Stomach (tissue), 9 donors: Measurements from ENCODE around the gene ZNF507. TPM values are rescaled to one million over a fixed set of nuclear protein-coding genes. Genes with fewer than 3 reads are reported as not detected.
A peak's percentile ranks its signal among the peaks of the same experiment; 100 is the strongest.

Source experiments
- DNase-seq, 2 donors: peaks; one replicate each; pipeline versions ENCODE4 v3.0.0 to v3.0.0-alpha.2; 2013 to 2019
- H3K27ac ChIP-seq, 5 donors: fragments of 200-600 bp in 4 of 5; sonication (generic) in 4 of 5; one replicate each; pipeline ENCODE4 v1.5.1; 2013 to 2019; ENCODE audit warnings: mild to moderate bottlenecking in 1 of 5, moderate library complexity in 1 of 5
- H3K27me3 ChIP-seq, 3 donors: fragments of 200-600 bp; sonication (generic); one replicate each; pipeline ENCODE4 v1.5.1; 2017 to 2019; ENCODE audit warnings: mixed run types in 1 of 3
- H3K36me3 ChIP-seq, 4 donors: fragments of 200-600 bp; sonication (generic); 1 replicate in 3 of 4; 2 replicates in 1 of 4; pipeline ENCODE4 v1.5.1; 2016 to 2019
- H3K4me1 ChIP-seq, 4 donors: fragments of 200-600 bp; sonication (generic); one replicate each; pipeline ENCODE4 v1.5.1; 2016 to 2019
- H3K4me3 ChIP-seq, 4 donors: fragments of 200-600 bp; sonication (generic) in 3 of 4; one replicate each; pipeline ENCODE4 v1.5.1; 2016 to 2019; ENCODE audit warnings: mild to moderate bottlenecking in 1 of 4
- H3K9me3 ChIP-seq, 4 donors: fragments of 200-600 bp; sonication (generic); one replicate each; pipeline ENCODE4 v1.5.1; 2016 to 2019
- EP300 ChIP-seq: sonication (generic); formaldehyde crosslinking; IDR thresholded peaks from one replicate; pipeline ENCODE4 v1.6.1; 2017; ENCODE audit warnings: antibody characterized with exemption
- POLR2A ChIP-seq, 4 donors: fragments of 450-650 bp; IDR thresholded peaks; one replicate each; pipeline ENCODE4 v1.6.1; 2016; ENCODE audit warnings: antibody characterized with exemption in 4 of 4, control low read depth in 2 of 4, mild to moderate bottlenecking in 1 of 4, moderate library complexity in 1 of 4
- POLR2AphosphoS5 ChIP-seq, 3 donors: sonication (generic); formaldehyde crosslinking; IDR thresholded peaks; one replicate each; pipeline ENCODE4 v1.6.1; 2016; ENCODE audit warnings: antibody characterized with exemption in 3 of 3
- WGBS, 5 donors: extraction: QIAGEN DNeasy Blood & Tissue Kit in 3 of 5; methylation state at CpG; one replicate each; pipeline versions ENCODE4 v1.1.5 to v1.1.7; 2013 to 2018; 5-methylcytosine and 5-hydroxymethylcytosine counted together
- intact Hi-C: fragments of 100-400 bp; cut with DNase I; formaldehyde crosslinking; loops from one replicate; pipeline ENCODE4 v1.15.1; 2023; ENCODE audit warnings: low total_unique reads
- polyA plus RNA-seq, 3 donors: library from polyadenylated mRNA; stranded (reverse); fragments of 200-250 nt; gene quantifications; one replicate each; pipeline ENCODE4 v1.2.3, GENCODE V29; 2013
- total RNA-seq, 5 donors: library from RNA; depleted of rRNA; stranded (reverse); fragments of >200 nt; gene quantifications; one replicate each; pipeline versions ENCODE4 v1.1.0 to v1.2.3, GENCODE V29; 2014 to 2016
- TF ChIP-seq, protein P1 (sequence below), 7 experiments: fragments of 450-650 bp in 4 of 7; fragments of 200-600 bp in 3 of 7; sonication (generic) in 3 of 7; IDR thresholded peaks; one replicate each; pipeline ENCODE4 v1.5.1; 2016 to 2019; ENCODE audit warnings: antibody characterized with exemption in 7 of 7, control low read depth in 2 of 7, mild to moderate bottlenecking in 1 of 7
- donor health status: healthy with polysubstance abuse.
- donor health status: Bipolar disorder and iron deficiency.
- donor health status: healthy.

Gene ZNF507
- total and polyA plus RNA-seq, 8 donors = 2.8 to 76.5 (median 16.9) TPM

DNA sequence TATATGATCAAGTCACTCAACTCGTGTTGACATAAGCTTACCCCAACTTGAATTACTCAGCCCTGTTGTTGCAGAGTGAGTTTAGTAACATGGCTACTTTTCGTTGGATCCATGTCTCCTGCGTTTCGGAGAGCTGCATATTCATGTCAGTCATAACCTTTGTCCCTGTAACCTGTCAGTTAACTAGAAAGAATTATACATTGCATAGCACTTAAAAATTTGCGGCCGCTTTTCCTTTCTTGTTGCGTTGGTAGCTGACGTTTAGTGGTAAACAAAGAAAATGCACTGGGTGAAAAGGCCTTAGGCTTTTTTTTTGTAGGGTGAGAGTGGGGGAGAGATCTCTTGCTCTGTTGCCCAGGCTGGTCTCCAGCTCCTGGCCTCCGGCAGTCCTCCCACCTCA, 14.2 kb downstream of the ZNF507 start:
- H3K4me3 ChIP-seq = no peak overlapping the region
- H3K36me3 ChIP-seq = peaks cover 23 to 89% (median 73%) of the 10 kb centered on the region in 4 donors
- no peaks in the 10 kb centered on the region for H3K27me3 ChIP-seq
- intact Hi-C loops = no loop called here
- no peak overlapping the region for H3K27ac ChIP-seq
- WGBS, 5 donors = 92 to 95% (median 93%) methylated on average over 9 of the region's 9 CpGs
- no peak for DNase-seq
- TF ChIP-seq, protein P1, sequence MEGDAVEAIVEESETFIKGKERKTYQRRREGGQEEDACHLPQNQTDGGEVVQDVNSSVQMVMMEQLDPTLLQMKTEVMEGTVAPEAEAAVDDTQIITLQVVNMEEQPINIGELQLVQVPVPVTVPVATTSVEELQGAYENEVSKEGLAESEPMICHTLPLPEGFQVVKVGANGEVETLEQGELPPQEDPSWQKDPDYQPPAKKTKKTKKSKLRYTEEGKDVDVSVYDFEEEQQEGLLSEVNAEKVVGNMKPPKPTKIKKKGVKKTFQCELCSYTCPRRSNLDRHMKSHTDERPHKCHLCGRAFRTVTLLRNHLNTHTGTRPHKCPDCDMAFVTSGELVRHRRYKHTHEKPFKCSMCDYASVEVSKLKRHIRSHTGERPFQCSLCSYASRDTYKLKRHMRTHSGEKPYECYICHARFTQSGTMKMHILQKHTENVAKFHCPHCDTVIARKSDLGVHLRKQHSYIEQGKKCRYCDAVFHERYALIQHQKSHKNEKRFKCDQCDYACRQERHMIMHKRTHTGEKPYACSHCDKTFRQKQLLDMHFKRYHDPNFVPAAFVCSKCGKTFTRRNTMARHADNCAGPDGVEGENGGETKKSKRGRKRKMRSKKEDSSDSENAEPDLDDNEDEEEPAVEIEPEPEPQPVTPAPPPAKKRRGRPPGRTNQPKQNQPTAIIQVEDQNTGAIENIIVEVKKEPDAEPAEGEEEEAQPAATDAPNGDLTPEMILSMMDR (IDR thresholded peaks at IDR 0.05) = no peak
- no peak for TF ChIP-seq POLR2A (IDR thresholded peaks at IDR 0.05)
- TF ChIP-seq EP300 = no peak
- no peak for TF ChIP-seq POLR2AphosphoS5 (IDR thresholded peaks at IDR 0.05)
- peaks cover 25 to 60% (median 45%) of the 10 kb centered on the region in 4 donors for H3K4me1 ChIP-seq
- H3K9me3 ChIP-seq = no peaks in the 10 kb centered on the region

DNA sequence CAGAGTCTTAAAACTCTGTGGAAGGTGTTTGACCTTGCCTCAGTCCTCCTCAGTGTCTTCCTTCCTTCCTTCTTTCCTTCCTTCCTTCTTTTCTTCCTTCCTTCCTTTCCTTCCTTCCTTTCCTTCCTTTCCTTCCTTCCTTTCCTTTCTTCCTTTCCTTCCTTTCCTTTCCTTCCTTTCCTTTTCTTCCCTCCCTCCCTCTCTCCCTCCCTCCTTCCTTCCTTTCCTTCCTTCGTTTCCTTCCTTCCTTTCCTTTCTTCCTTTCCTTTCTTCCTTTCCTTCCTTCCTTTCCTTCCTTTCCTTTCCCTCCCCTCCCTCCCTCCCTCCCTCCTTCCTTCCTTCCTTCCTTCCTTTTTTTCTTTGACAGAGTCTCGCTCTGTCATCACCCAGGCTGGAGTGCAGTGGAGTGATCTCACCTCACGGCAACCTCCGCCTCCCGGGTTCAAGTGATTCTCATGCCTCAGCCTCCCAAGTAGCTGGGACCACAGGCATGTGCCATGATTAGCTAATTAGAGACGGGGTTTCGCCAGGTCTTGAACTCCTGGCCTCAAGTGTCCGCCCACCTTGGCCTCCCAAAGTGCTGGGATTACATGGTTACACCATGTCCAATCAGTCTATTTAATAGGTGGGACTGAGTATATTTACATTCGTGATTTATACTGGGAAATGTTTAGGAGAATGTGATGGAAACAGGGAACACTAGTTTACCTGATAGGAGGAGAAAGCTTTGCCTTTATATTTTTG, 16.3 kb downstream of the ZNF507 start:
- H3K36me3 ChIP-seq = peaks cover 20 to 86% (median 67%) of the 10 kb centered on the region in 4 donors
- TF ChIP-seq, protein P1 (IDR thresholded peaks at IDR 0.05) = no peak
- TF ChIP-seq POLR2AphosphoS5 (IDR thresholded peaks at IDR 0.05) (no peak), EP300 (no peak), POLR2A (IDR thresholded peaks at IDR 0.05) (no peak)
- H3K4me1 ChIP-seq = peaks cover 21 to 45% (median 35%) of the 10 kb centered on the region in 4 donors
- H3K27ac ChIP-seq = peak overlapping the region in 4 of 5 donors; percentile 39 to 76 (median 60)
- no peaks in the 10 kb centered on the region for H3K27me3 ChIP-seq
- 65 to 83% (median 77%) methylated on average over 9 of the region's 9 CpGs for WGBS, 5 donors
- H3K4me3 ChIP-seq = no peak overlapping the region
- intact Hi-C loops = no loop called here
- no peaks in the 10 kb centered on the region for H3K9me3 ChIP-seq
- no peak for DNase-seq

DNA sequence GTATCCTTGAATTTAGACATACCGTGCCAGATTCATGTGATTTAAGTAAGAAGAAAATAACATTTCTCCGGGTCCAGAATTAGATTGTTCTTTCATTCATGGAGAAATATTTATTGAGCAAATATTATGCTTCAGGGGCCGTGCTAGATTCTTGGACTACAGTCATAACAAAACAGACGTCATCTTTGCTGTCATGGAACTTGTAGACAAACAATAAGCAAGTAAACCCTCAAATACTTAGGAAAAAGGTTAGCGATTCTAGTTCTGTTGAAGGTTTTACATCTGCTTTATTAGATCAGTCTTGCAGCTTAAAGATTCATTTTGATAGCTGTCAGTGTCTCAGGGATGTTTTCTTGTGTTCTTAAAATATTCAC, 16.9 kb downstream of the ZNF507 start:
- H3K4me1 ChIP-seq = peaks cover 21 to 47% (median 35%) of the 10 kb centered on the region in 4 donors
- 38 to 57% (median 51%) methylated on average over 5 of the region's 5 CpGs for WGBS, 5 donors
- TF ChIP-seq POLR2A (IDR thresholded peaks at IDR 0.05) = no peak
- TF ChIP-seq EP300 = no peak
- TF ChIP-seq, protein P1 (IDR thresholded peaks at IDR 0.05) = no peak
- no peak for TF ChIP-seq POLR2AphosphoS5 (IDR thresholded peaks at IDR 0.05)
- H3K27ac ChIP-seq = peak overlapping the region; percentile 38 to 76 (median 67)
- H3K4me3 ChIP-seq = no peak overlapping the region
- peaks cover 19 to 86% (median 67%) of the 10 kb centered on the region in 4 donors for H3K36me3 ChIP-seq
- H3K27me3 ChIP-seq = no peaks in the 10 kb centered on the region
- no peaks in the 10 kb centered on the region for H3K9me3 ChIP-seq
- intact Hi-C loops = no loop called here
- DNase-seq = no peak

DNA sequence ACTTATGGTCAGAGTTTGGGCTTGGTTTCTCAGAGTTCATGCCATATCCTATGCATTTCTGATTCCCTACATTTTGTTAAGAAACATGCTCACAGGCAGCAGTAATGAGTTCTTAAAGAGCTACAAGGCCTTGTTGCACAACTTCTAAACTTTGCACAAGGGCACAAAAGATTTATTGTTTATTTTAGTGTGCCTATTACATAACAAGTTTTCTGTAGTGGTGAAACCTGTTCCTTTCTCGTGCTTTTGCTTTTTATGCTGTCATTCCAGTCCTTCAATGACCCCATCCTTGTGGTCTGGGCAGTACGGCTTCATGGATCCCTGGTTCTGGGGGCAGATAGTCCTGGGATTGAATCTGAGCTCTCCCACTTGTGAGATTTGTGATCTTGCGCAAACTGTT, 17.8 kb downstream of the ZNF507 start:
- Histone ChIP-seq H3K36me3 (peaks cover 15 to 86% (median 62%) of the 10 kb centered on the region in 4 donors), H3K4me3 (no peak overlapping the region), H3K9me3 (no peaks in the 10 kb centered on the region), H3K27me3 (no peaks in the 10 kb centered on the region), H3K27ac (peak overlapping the region; percentile 60 to 82 (median 75)), H3K4me1 (peaks cover 21 to 55% (median 36%) of the 10 kb centered on the region in 4 donors)
- WGBS, 5 donors = 29 to 52% (median 43%) methylated on average over 3 of the region's 3 CpGs
- TF ChIP-seq POLR2A (IDR thresholded peaks at IDR 0.05) = no peak
- TF ChIP-seq POLR2AphosphoS5 (IDR thresholded peaks at IDR 0.05) = peak in 2 of 3 donors; percentile 40 to 52
- no peak for TF ChIP-seq EP300
- TF ChIP-seq, protein P1 (IDR thresholded peaks at IDR 0.05) = no peak
- DNase-seq = peak in 1 of 2 donors; percentile 77
- intact Hi-C loops = no loop called here
